HG02938 (cell line): ENCODE measurements around the gene RPL28.
"Not testable (repeated sequence)": the region's sequence is repeated elsewhere in the genome, so short reads cannot be mapped to it uniquely, and the experiment has no call there.

Source experiments
- ATAC-seq: cut with Tn5 transposase; IDR thresholded peaks from one replicate; pipeline ENCODE4 v1.9.1; 2021; ENCODE audit warnings: mild to moderate bottlenecking, moderate library complexity; ENCODE audit not compliant: unreplicated experiment

RPL28 gene

DNA sequence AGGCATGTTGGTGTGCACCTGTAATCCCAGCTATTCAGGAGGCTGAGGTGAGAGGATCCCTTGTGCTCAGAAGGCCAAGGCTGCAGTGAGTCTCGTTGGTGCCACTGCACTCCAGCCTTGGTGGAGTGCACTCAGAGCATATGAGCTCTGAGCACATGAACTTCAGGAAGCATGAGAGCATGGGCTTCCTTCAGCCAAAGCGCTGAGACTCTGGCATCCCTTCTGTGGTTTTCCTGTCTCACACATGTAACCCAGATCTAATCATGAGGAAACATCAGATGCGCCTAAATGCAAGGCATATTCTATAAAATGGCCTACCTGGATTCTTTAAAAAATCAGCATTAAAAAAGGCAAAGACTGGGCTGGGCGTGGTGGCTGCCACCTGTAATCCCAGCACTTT is 35.5 kb downstream of the RPL28 start:
- not testable (repeated sequence) for ATAC-seq

GRCh38 chr19:55423225-55424005 is 37.7 kb downstream of the RPL28 start:
- ATAC-seq = no peak

GRCh38 chr19:55424518-55424917 is 38.8 kb downstream of the RPL28 start:
- ATAC-seq = no peak

GRCh38 chr19:55426042-55426441 is 40.3 kb downstream of the RPL28 start:
- ATAC-seq = no peak

- ATAC-seq = no peak
These were observed 45.5 kb downstream of the RPL28 start for GRCh38 chr19:55431183-55431582.

- ATAC-seq = no peak
These were observed 46.7 kb downstream of the RPL28 start for GRCh38 chr19:55432241-55432959.

DNA sequence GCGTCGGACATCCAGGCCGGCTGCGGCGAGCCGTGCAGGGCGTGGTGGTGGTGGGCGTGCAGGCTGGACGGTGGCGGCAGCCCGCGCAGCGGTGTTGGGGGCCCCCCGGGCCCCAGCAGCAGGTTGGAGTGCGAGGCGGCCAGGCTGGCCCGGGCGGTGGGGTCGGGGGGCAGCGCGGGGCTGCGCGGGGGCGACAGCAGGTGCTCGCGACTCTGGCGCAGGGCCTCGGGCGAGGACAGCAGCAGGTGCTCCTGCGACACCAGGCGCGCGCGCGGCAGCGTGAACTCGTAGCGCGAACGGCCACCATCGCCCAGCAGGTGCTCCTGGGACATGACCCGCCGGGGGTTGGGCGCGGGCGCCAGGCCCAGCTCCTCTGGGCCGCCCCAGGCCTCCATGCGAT is 47.6 kb downstream of the RPL28 start:
- ATAC-seq = no peak

GRCh38 chr19:55434356-55434919 is 48.7 kb downstream of the RPL28 start:
- no peak for ATAC-seq

DNA sequence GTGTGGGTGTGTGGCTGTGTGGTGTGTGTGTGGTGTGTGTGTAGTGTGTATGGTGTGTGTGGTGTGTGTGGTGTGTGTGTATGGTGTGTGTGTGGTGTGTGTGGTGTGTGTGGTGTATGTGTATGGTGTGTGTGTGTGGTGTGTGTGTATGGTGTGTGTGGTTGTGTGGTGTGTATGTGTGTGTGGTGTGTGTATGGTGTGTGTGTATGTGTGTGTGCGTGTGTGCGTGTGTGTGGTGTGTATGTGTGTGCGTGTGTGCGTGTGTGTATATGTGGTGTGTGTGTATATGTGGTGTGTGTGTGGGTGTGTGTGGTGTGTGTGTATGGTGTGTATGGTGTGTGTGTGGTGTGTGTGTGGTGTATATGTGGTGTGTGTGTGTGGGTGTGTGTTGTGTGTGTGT is 49.3 kb downstream of the RPL28 start:
- no peak for ATAC-seq

GRCh38 chr19:55436847-55437246 is 51.1 kb downstream of the RPL28 start:
- ATAC-seq = no peak

- no peak for ATAC-seq
These were observed 51.7 kb downstream of the RPL28 start for GRCh38 chr19:55437410-55437809.

GRCh38 chr19:55439052-55439451 is 53.3 kb downstream of the RPL28 start:
- no peak for ATAC-seq

- no peak for ATAC-seq
These were observed 54.8 kb downstream of the RPL28 start for GRCh38 chr19:55440411-55441105.

GRCh38 chr19:55441319-55441691 is 55.6 kb downstream of the RPL28 start:
- no peak for ATAC-seq

GRCh38 chr19:55441692-55442321 is 56.1 kb downstream of the RPL28 start:
- ATAC-seq = no peak

- no peak for ATAC-seq
These were observed 56.7 kb downstream of the RPL28 start for GRCh38 chr19:55442372-55442961.

- ATAC-seq = no peak
These were observed 57.5 kb downstream of the RPL28 start, which contains the start of gene SHISA7 for GRCh38 chr19:55443045-55443823. Gene SHISA7 (minus strand): TSS chr19:55443300. CDS start chr19:55442863, 437 bp downstream.

DNA sequence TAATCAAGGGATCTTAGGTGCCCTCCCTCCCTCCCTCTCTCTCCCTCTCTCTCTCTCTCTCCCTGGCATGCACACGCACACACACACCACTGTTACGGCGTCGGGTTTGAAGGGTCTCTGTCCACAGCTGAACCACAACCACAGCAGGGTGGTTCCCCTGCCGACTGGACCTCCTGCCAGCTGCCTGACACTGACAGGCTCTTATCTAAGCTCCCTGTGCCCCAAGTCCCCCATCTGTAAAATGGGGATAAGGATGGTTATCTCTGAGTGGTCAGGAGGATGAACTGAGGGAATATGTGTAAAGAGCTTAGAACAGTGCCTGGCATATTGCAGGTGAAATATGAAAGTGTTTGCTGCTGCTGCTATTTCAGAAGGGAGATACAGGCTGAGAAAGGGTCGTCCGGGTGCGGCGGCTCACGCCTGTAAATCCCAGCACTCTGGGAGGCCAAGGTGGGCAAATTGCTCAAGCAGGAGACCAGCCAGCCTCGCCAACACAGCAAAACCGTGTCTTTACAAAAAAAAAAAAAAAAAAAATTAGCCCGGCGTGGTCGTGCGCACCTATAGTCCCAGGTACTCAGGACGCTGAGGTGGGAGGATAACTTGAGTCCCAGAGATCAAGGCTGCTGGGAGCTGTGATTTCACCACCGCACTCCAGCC is 58.2 kb downstream of the RPL28 start:
- ATAC-seq = no peak

- no peak for ATAC-seq
These were observed 58.9 kb downstream of the RPL28 start for GRCh38 chr19:55444646-55445045.
